K562 (cell line): ENCODE results near the gene RNF213. TPM values are rescaled to one million over a fixed set of nuclear protein-coding genes. Genes with fewer than 3 reads are reported as not detected.
A peak's percentile ranks its signal among the peaks of the same experiment; 100 is the strongest.

ENCODE experiments used
- EHMT2 ChIP-seq: fragments of 450-650 bp; IDR thresholded peaks from 2 replicates; pipeline ENCODE4 v1.6.1; 2018; ENCODE audit warnings: antibody characterized with exemption
- ERF ChIP-seq: fragments of 450-650 bp; formaldehyde crosslinking; IDR thresholded peaks from 2 replicates; pipeline ENCODE4 v1.4.0; 2020; ENCODE audit warnings: mild to moderate bottlenecking, mixed read lengths
- ESRRA ChIP-seq: fragments of 450-650 bp; IDR thresholded peaks from 2 replicates; pipeline ENCODE4 v1.6.1; 2014; ENCODE audit warnings: low read depth, mild to moderate bottlenecking, moderate library complexity, borderline replicate concordance
- KDM2B ChIP-seq: fragments of 250-450 bp; sonication (Bioruptor Pico); IDR thresholded peaks from 2 replicates; pipeline ENCODE4 v1.8.0; 2021; ENCODE audit warnings: mild to moderate bottlenecking, moderate library complexity
- L3MBTL2 ChIP-seq: fragments of 450-650 bp; IDR thresholded peaks from 2 replicates; pipeline ENCODE4 v1.6.1; 2016; ENCODE audit warnings: mild to moderate bottlenecking, moderate library complexity
- NFXL1 ChIP-seq: fragments of 450-650 bp; formaldehyde crosslinking; IDR thresholded peaks from 2 replicates; pipeline ENCODE4 v1.4.0; 2021; ENCODE audit warnings: mild to moderate bottlenecking
- NUFIP1 ChIP-seq: fragments of 450-650 bp; IDR thresholded peaks from 2 replicates; pipeline ENCODE4 v1.6.1; 2018; ENCODE audit not compliant: partially characterized antibody
- POLR2AphosphoS5 ChIP-seq: IDR thresholded peaks from 2 replicates; pipeline ENCODE4 v1.6.1; 2011; ENCODE audit warnings: mild to moderate bottlenecking, low read depth, low read length, moderate library complexity; ENCODE audit not compliant: control insufficient read depth, insufficient read depth
- REST ChIP-seq, 2 experiments: fragments of 450-650 bp; formaldehyde crosslinking in 1 of 2; IDR thresholded peaks; 2 replicates each; pipeline versions ENCODE4 v1.4.0 to v1.6.1; 2014 to 2020; ENCODE audit warnings: mild to moderate bottlenecking in 2 of 2, borderline replicate concordance in 1 of 2, low read depth in 1 of 2
- SMAD3 ChIP-seq: fragments of 450-650 bp; formaldehyde crosslinking; conservative IDR thresholded peaks from 2 replicates; pipeline ENCODE4 v1.4.0; 2020; ENCODE audit warnings: mild to moderate bottlenecking
- SMARCA4 ChIP-seq: fragments of 450-650 bp; IDR thresholded peaks from 2 replicates; pipeline ENCODE4 v1.6.1; 2016
- SNAPC5 ChIP-seq: fragments of 250-450 bp; sonication (Bioruptor Pico); IDR thresholded peaks from 2 replicates; pipeline ENCODE4 v1.8.0; 2021; ENCODE audit warnings: moderate library complexity, mild to moderate bottlenecking, inconsistent platforms
- TAF9B ChIP-seq: fragments of 450-650 bp; IDR thresholded peaks from 2 replicates; pipeline ENCODE4 v1.6.1; 2018; ENCODE audit warnings: mild to moderate bottlenecking; ENCODE audit not compliant: partially characterized antibody
- TRIM28 ChIP-seq: fragments of 450-650 bp; IDR thresholded peaks from 2 replicates; pipeline ENCODE4 v1.6.1; 2017
- XRCC5 ChIP-seq: fragments of 200-400 bp; formaldehyde crosslinking; IDR thresholded peaks from 2 replicates; pipeline ENCODE4 v1.6.1; 2017; ENCODE audit warnings: low read depth, mild to moderate bottlenecking, low read length
- ZBTB17 ChIP-seq: fragments of 450-650 bp; formaldehyde crosslinking; IDR thresholded peaks from 2 replicates; pipeline ENCODE4 v1.4.0; 2020; ENCODE audit warnings: mild to moderate bottlenecking
- ZFPM2 ChIP-seq: fragments of 250-450 bp; sonication (Bioruptor Pico); IDR thresholded peaks from 2 replicates; pipeline ENCODE4 v1.5.1; 2022; ENCODE audit warnings: mild to moderate bottlenecking
- ZNF146 ChIP-seq: IDR thresholded peaks from one replicate; pipeline ENCODE4 v1.6.1; 2018; ENCODE audit warnings: missing compliant biosample characterization; ENCODE audit not compliant: unreplicated experiment
- polyA plus RNA-seq, 8 experiments: library from polyadenylated mRNA; depleted of rRNA in 4 of 8; stranded (reverse) in 5 of 8; unstranded in 3 of 8; fragments of >200 nt; fragmentation: Nextera tagmentation in 2 of 8; fragmentation: Illumina TruSeq in 1 of 8; extraction: Ambion mirVana in 2 of 8; extraction: Trizol in 1 of 8; gene quantifications; 2 replicates each; pipeline versions ENCODE4 v1.2.1 to v1.2.3, GENCODE V29; 2011 to 2014; ENCODE audit warnings: inconsistent platforms in 1 of 8, missing spikeins in 1 of 8
- total RNA-seq, 7 experiments: library from RNA; depleted of rRNA in 6 of 7; stranded (reverse); fragments of >200 nt in 6 of 7; fragmentation: Illumina TruSeq in 2 of 7; extraction: Trizol in 2 of 7; gene quantifications; 2 replicates each; pipeline versions ENCODE4 v1.2.1 to v1.2.3, GENCODE V29; 2011 to 2021; ENCODE audit warnings: low replicate concordance in 1 of 7
- TF ChIP-seq, protein P1 (sequence below), 3 experiments: IDR thresholded peaks in 2 of 3; conservative IDR thresholded peaks in 1 of 3; 2 replicates each; pipeline ENCODE4 v1.5.1; 2011 to 2012; ENCODE audit warnings: low read length in 3 of 3, mild to moderate bottlenecking in 3 of 3, control low read depth in 2 of 3, improper control_type of control experiment in 1 of 3, inconsistent platforms in 1 of 3, low read depth in 1 of 3, mixed read lengths in 1 of 3, moderate library complexity in 1 of 3; ENCODE audit not compliant: insufficient read depth in 2 of 3

The RNF213 gene
- total and polyA plus RNA-seq, 9 of the 15 experiments (the other 6 are each of a cell fraction or from before 2014, with no cell fraction given), result 5.3 to 33.6 (median 17.9) TPM

DNA sequence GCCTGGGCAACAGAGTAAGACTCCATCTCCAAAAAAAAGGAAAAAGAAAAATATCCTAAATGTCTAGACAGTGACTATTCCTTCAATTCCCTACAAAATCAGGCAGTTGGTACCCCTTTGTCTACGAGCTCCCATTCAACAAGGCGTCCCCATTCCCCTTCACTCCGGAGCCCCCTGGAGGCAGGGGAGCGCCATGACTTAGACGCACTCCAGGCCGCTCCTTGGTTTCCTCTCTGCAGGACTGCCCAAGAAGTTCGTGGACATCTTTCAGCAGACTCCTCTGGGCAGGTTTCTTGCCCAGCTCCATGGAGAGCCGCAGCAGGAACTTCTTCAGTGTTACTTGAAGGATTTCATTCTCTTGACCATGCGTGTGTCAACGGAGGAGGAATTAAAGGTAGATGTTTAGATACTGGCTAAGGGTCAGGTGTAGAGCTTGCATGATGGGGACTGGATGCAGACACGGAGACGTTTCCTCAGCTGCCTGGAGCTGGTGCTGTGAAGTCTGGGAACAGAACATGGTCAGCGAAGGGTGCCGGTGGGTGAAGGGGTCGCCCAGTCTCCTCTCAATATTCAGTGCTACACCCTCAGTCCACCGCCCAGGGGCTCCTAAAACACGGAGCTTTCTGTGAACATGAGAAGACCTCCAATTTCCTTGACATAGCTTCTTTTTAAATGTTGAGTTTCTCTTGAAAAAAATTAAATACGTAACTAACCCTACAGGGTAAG is 101.0 kb downstream of the RNF213 start (continued):
- peak; percentile 21; the same call in 1 of the 2 replicates for TF ChIP-seq REST (IDR thresholded peaks at IDR 0.05; ENCODE audit: borderline replicate concordance)
- TF ChIP-seq REST (CRISPR knock-in tag; IDR thresholded peaks at IDR 0.05; ENCODE audit: low read depth), result no peak
- TF ChIP-seq EHMT2, result 0 out of 2 replicates have a peak, but pooled peaks have one; percentile 22
- no peak for TF ChIP-seq NUFIP1
- TF ChIP-seq SNAPC5, result no peak
- TF ChIP-seq POLR2AphosphoS5, result no peak
- no peak for TF ChIP-seq L3MBTL2
- no peak for TF ChIP-seq ERF (CRISPR knock-in tag)
- TF ChIP-seq ZBTB17 (CRISPR knock-in tag), result no peak
- no peak for TF ChIP-seq NFXL1 (CRISPR knock-in tag)
- no peak for TF ChIP-seq SMARCA4
- TF ChIP-seq XRCC5, result no peak
- no peak for TF ChIP-seq KDM2B (CRISPR knock-in tag)
- no peak for TF ChIP-seq ZFPM2 (CRISPR knock-in tag)
- TF ChIP-seq ZNF146 (CRISPR knock-in tag), result no peak
- no peak for TF ChIP-seq ESRRA
- no peak for TF ChIP-seq TAF9B
- TF ChIP-seq TRIM28, result 0 out of 2 replicates have a peak, but pooled peaks have one; percentile 44
- TF ChIP-seq, protein P1, sequence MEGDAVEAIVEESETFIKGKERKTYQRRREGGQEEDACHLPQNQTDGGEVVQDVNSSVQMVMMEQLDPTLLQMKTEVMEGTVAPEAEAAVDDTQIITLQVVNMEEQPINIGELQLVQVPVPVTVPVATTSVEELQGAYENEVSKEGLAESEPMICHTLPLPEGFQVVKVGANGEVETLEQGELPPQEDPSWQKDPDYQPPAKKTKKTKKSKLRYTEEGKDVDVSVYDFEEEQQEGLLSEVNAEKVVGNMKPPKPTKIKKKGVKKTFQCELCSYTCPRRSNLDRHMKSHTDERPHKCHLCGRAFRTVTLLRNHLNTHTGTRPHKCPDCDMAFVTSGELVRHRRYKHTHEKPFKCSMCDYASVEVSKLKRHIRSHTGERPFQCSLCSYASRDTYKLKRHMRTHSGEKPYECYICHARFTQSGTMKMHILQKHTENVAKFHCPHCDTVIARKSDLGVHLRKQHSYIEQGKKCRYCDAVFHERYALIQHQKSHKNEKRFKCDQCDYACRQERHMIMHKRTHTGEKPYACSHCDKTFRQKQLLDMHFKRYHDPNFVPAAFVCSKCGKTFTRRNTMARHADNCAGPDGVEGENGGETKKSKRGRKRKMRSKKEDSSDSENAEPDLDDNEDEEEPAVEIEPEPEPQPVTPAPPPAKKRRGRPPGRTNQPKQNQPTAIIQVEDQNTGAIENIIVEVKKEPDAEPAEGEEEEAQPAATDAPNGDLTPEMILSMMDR (IDR thresholded peaks at IDR 0.05 in 2 of 3, conservative IDR thresholded peaks at IDR 0.05 in 1 of 3; ENCODE audit: insufficient read depth in 2 of 3, low read depth in 1 of 3, low read length in 3 of 3), result peak; percentile 47 to 67 (median 57)
- no peak for TF ChIP-seq SMAD3 (CRISPR knock-in tag)
